HFF-Myc (cell line): ENCODE measurements around the gene PRUNE1.
A peak's percentile ranks its signal among the peaks of the same experiment; 100 is the strongest.

Experiments
- DNase-seq: peaks from one replicate; pipeline ENCODE4 v3.0.0-alpha.2; 2011; ENCODE audit warnings: low read depth; ENCODE audit errors: extremely low read depth
- H3K4me3 ChIP-seq: replicated peaks from 2 replicates; pipeline ENCODE4 v1.5.1; 2011; ENCODE audit warnings: low read depth, mild to moderate bottlenecking, control low read depth, low read length
- CTCF ChIP-seq: IDR thresholded peaks from 2 replicates; pipeline ENCODE4 v1.5.1; 2012; ENCODE audit warnings: mild to moderate bottlenecking, low read depth, low read length, control low read depth; ENCODE audit errors: missing control alignments

PRUNE1 gene

DNA sequence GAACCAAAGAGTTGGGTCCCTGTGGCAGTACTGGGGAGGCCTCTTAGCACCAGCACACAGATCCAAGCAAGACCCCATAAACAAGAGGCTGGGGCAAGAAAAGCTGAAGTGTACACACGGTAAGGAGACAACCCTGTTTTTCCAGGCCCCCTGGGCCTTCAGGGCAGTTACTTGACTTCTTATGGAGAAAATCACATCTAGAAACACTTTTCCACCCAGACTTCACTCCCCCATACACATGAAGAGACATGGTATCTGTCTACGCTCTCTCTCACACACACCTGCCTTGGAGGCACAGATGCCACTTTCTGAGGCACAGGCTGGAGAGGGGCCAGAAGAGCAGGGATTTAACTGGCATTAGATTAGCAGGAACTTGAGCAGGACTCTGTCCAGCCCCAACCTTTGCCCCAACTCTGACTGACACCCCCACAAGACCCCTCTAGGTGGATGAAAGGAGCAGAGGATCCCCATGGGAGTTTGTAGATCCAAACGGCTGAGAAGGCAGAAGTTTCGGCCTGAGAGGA lies 35.8 kb upstream of the PRUNE1 start:
- TF ChIP-seq CTCF, result no peak
- H3K4me3 ChIP-seq, result peak overlapping the region; percentile 95
- no peak for DNase-seq

GRCh38 chr1:150973258-150973835 lies 34.9 kb upstream of the PRUNE1 start:
- H3K4me3 ChIP-seq, result peak overlapping the region; percentile 95
- no peak for TF ChIP-seq CTCF
- no peak for DNase-seq

GRCh38 chr1:150973836-150974579 lies 34.2 kb upstream of the PRUNE1 start:
- H3K4me3 ChIP-seq, result peak overlapping the region; percentile 95
- DNase-seq, result no peak
- TF ChIP-seq CTCF, result no peak

DNA sequence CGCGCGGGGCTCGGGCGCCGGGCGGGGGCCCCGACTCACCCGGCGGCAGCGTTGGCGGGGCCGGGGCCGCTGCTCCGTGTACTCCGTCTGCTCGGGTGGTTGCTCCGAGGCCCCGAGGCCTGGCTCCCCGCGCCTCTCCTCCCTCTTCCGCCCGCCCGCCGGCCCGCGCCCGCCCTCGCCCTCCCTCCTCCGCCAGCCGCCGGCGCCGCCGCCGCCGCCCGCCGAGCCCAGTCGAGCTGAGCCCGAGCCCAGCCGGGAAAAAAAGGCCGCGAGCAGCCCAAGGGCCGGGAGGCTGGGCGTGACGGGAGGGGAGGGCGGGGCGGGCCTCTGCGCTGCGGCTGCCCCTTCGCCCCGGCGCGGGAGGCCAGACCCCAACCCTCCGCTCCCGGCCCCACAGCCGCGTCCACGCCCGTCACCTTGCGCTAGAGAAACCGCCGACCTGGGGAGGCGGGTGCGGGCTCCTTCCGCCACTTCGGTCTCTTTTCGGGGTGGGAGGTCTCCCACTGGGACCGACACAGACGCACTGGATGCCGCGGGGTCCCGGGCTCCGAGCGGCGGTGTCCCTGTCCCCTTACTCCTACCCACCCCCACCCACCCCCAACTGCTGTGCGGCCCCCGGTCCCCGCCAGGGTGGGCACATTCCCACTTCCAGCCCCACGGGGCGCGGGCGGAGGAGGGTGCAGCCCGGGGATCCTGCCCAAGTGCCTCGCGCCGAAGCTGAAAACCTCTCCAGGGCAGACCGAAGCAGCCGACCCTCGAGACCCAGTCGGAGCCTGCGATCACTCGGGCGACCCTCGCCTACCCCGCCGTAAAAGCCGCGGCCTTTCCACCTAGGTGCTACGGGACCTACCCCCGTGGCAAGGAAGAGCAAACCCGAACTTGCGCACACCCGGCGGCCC lies 33.4 kb upstream of the PRUNE1 start, which contains the start of gene CERS2:
TSS of gene CERS2 (minus strand) at position 256 of the 899 bp plus-strand sequence. CDS start 5,745 bp downstream, outside the sequence.
- no peak for DNase-seq
- TF ChIP-seq CTCF, result no peak

DNA sequence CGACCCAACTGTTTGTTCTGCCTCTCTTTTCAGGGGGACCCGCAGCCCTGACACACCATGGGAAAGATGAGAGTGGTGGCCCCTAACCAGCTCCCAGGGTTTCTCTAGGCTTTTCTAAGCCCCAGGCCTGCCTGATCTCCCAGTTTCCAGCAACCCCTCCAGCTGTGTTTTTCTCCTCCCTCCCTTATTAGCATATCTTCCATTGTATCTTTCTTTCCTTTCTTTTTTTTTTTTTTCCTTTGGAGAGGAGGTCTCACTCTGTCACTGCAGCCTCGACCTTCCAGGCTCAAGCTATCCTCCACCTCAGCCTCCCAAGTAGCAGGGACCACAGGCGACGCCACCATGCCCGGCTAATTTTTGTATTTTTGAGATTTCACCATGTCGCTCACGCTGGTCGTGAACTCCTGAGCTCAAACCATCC lies 31.8 kb upstream of the PRUNE1 start:
- no peak for TF ChIP-seq CTCF
- no peak for DNase-seq
- H3K4me3 ChIP-seq, result no peak overlapping the region

More for the DNA sequence above, 33.4 kb upstream of the PRUNE1 start, which contains the start of gene CERS2:
- peak within 1 kb of the TSS; percentile 95 for H3K4me3 ChIP-seq

DNA sequence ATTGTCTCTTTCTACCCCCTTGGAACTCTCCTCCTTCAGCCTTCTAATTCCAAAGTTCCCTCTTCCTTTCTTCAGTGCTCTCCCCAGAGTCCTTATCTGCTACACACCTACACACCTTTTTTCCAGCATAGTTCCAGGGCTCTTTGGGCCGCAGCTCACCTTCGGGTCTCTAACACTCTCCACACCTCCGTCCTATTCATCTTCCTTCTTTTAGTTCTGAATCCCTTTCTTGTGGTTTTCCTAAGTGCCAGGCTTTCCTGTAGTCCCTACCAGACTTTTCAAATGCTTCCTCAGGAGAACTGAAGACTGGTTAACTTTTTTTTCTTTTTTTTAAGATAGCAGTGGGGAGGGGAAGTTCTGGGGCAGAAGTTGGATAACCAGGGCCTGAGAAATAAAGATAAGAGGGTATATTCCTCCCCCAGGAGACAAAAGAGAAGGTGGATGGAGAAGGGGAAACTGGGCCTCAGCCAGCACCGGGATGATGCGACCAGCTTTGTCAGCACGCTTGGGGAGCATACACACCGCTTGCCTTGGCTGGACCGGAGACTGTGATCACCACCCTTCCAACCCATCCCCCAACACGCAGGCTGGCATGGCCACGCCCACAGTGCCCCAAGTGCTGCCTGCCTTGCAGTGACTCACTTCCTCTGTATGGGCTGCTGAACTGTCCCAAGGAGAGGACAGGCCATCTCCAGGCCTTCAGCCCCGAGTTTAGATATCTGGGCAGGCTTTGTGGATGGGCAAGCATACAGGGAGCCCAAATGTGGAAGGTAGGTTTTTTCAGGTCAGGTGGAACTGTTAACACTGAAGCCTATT lies 31.2 kb upstream of the PRUNE1 start:
- peak; percentile 26 for DNase-seq
- no peak overlapping the region for H3K4me3 ChIP-seq

More for the DNA sequence above, 31.2 kb upstream of the PRUNE1 start:
- TF ChIP-seq CTCF, result no peak
